HepG2 (cell line): Measurements from ENCODE around the gene CIROP.

Experiments used
- CEBPB ChIP-seq: IDR thresholded peaks from 2 replicates; pipeline ENCODE4 v1.6.1; 2011; ENCODE audit warnings: low read depth, low read length, improper control_type of control experiment, borderline replicate concordance
- CTCF ChIP-seq: sonication (generic); formaldehyde crosslinking; IDR thresholded peaks from 2 replicates; pipeline ENCODE4 v1.5.0; 2020; ENCODE audit warnings: mild to moderate bottlenecking, missing genetic modification reagents, moderate library complexity
- ETV6 ChIP-seq: sonication (generic); formaldehyde crosslinking; conservative IDR thresholded peaks from 2 replicates; pipeline ENCODE4 v1.4.0; 2020; ENCODE audit warnings: missing genetic modification reagents
- MTA1 ChIP-seq: sonication (generic); formaldehyde crosslinking; IDR thresholded peaks from 2 replicates; pipeline ENCODE4 v1.4.0; 2020; ENCODE audit warnings: missing genetic modification reagents, mild to moderate bottlenecking, borderline replicate concordance
- PRDM15 ChIP-seq: sonication (generic); formaldehyde crosslinking; IDR thresholded peaks from 2 replicates; pipeline ENCODE4 v1.4.0; 2020; ENCODE audit warnings: missing genetic modification reagents
- RAD51 ChIP-seq: fragments of 450-650 bp; IDR thresholded peaks from 2 replicates; pipeline ENCODE4 v1.6.1; 2016; ENCODE audit warnings: borderline replicate concordance
- ZBTB8A ChIP-seq: sonication (generic); formaldehyde crosslinking; IDR thresholded peaks from 2 replicates; pipeline ENCODE4 v1.4.0; 2020; ENCODE audit warnings: mild to moderate bottlenecking, low read depth, missing genetic modification reagents, borderline replicate concordance
- ZNF784 ChIP-seq: sonication (generic); formaldehyde crosslinking; IDR thresholded peaks from 2 replicates; pipeline ENCODE4 v1.5.1; 2020; ENCODE audit warnings: missing genetic modification reagents, mild to moderate bottlenecking, borderline replicate concordance

GRCh38 chr14:23128969-23129758 lies 24.4 kb upstream of the CIROP start:
- TF ChIP-seq MTA1 (CRISPR knock-in tag) (no peak), ETV6 (no peak), PRDM15 (no peak), ZBTB8A (CRISPR knock-in tag) (no peak), CEBPB (no peak), CTCF (CRISPR knock-in tag) (no peak), ZNF784 (CRISPR knock-in tag) (no peak), RAD51 (no peak)
